ENCODE measurements around the gene OPCML.

- TF ChIP-seq, protein P1, sequence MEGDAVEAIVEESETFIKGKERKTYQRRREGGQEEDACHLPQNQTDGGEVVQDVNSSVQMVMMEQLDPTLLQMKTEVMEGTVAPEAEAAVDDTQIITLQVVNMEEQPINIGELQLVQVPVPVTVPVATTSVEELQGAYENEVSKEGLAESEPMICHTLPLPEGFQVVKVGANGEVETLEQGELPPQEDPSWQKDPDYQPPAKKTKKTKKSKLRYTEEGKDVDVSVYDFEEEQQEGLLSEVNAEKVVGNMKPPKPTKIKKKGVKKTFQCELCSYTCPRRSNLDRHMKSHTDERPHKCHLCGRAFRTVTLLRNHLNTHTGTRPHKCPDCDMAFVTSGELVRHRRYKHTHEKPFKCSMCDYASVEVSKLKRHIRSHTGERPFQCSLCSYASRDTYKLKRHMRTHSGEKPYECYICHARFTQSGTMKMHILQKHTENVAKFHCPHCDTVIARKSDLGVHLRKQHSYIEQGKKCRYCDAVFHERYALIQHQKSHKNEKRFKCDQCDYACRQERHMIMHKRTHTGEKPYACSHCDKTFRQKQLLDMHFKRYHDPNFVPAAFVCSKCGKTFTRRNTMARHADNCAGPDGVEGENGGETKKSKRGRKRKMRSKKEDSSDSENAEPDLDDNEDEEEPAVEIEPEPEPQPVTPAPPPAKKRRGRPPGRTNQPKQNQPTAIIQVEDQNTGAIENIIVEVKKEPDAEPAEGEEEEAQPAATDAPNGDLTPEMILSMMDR (IDR thresholded peaks at IDR 0.05) = no peak
- no peak for TF ChIP-seq POLR2A (IDR thresholded peaks at IDR 0.05)
These were observed 787.5 kb downstream of the OPCML start for GRCh38 chr11:132744771-132745170.
